HepG2 (cell line): Measurements from ENCODE around the gene FNDC7. TPM values are rescaled to one million over a fixed set of nuclear protein-coding genes. Genes with fewer than 3 reads are reported as not detected.

Source experiments
- ATAC-seq: fragments of 200-7000 bp; cut with Tn5 transposase; 3 replicates; pipeline ENCODE4 v1.9.1; 2020; ENCODE audit warnings: mild to moderate bottlenecking, moderate library complexity
- BruUV-seq: library from RNA; stranded (reverse); fragments of 400-500 nt; replicated peaks from 2 replicates; lab custom pipeline; 2021; lab: Mats Ljungman, UMichigan
- CTCF ChIA-PET: fragments of 300-600 bp; formaldehyde crosslinking; extraction: SDS; loops from one replicate; lab custom pipeline; 2021; ENCODE audit warnings: low total read pairs, inconsistent platforms, low intra/inter-chr PET ratio; lab: Yijun Ruan, JAX
- POLR2A ChIA-PET: fragments of 350-600 bp; sonication (Branson Sonifier 250); formaldehyde crosslinking; loops from one replicate; lab custom pipeline; 2020; ENCODE audit warnings: antibody characterized with exemption, inconsistent platforms; lab: Yijun Ruan, JAX
- DNase-seq: peaks from one replicate; pipeline ENCODE4 v3.0.0-alpha.2; 2015; ENCODE audit warnings: low spot score
- FAIRE-seq: peaks from 3 replicates; lab custom pipeline; 2011; peaks lifted over from hg19 to GRCh38; lab: Jason Lieb, UNC
- H2AFZ ChIP-seq: one replicate; pipeline ENCODE4 v1.6.1; 2011; ENCODE audit warnings: low read length, inconsistent platforms
- H3K27ac ChIP-seq: fragments of 300-600 bp; 3 replicates; pipeline ENCODE4 v1.8.0; 2011; ENCODE audit warnings: mixed run types, mild to moderate bottlenecking, mixed read lengths, low read length, inconsistent platforms; ENCODE audit not compliant: insufficient read depth; ENCODE audit errors: extremely low read length
- H3K27me3 ChIP-seq, 2 experiments: fragments of 200-600 bp in 1 of 2; 2 replicates in 1 of 2; 3 replicates in 1 of 2; pipeline versions ENCODE4 v1.6.0 to v1.8.0; 2011; ENCODE audit warnings: low read length in 2 of 2, mild to moderate bottlenecking in 2 of 2, moderate library complexity in 2 of 2, inconsistent platforms in 1 of 2; ENCODE audit not compliant: insufficient read depth in 2 of 2, control insufficient read depth in 1 of 2
- H3K36me3 ChIP-seq, 2 experiments: fragments of 200-600 bp in 1 of 2; replicated peaks in 1 of 2; 2 replicates in 1 of 2; 3 replicates in 1 of 2; pipeline versions ENCODE4 v1.5.1 to v1.8.0; 2011; ENCODE audit warnings: low read length in 2 of 2, inconsistent platforms in 1 of 2; ENCODE audit not compliant: insufficient read depth in 2 of 2, control insufficient read depth in 1 of 2
- H3K4me1 ChIP-seq: 2 replicates; pipeline ENCODE4 v1.5.1; 2012; ENCODE audit warnings: low read length, inconsistent platforms; ENCODE audit not compliant: insufficient read depth
- H3K4me2 ChIP-seq: 2 replicates; pipeline ENCODE4 v1.6.0; 2011; ENCODE audit warnings: low read depth, low read length, inconsistent platforms
- H3K4me3 ChIP-seq, 3 experiments: fragments of 200-600 bp in 1 of 3; sonication (generic), shearing (Covaris generic) in 1 of 3; replicated peaks in 1 of 3; 2 replicates each; pipeline ENCODE4 v1.5.1; 2011 to 2016; ENCODE audit warnings: low read length in 3 of 3, inconsistent platforms in 2 of 3, low read depth in 2 of 3, mild to moderate bottlenecking in 2 of 3, control low read depth in 1 of 3, mixed read lengths in 1 of 3; ENCODE audit not compliant: insufficient read depth in 1 of 3
- H3K79me2 ChIP-seq: one replicate; pipeline ENCODE4 v1.6.1; 2011; ENCODE audit warnings: low read length, inconsistent platforms; ENCODE audit not compliant: insufficient read depth
- H3K9ac ChIP-seq: 2 replicates; pipeline ENCODE4 v1.6.0; 2011; ENCODE audit warnings: mild to moderate bottlenecking, low read depth, low read length, inconsistent platforms; ENCODE audit not compliant: insufficient read depth
- H3K9me3 ChIP-seq: 2 replicates; pipeline ENCODE4 v1.5.1; 2012; ENCODE audit warnings: mild to moderate bottlenecking, low read length
- H4K20me1 ChIP-seq: 2 replicates; pipeline ENCODE4 v1.6.0; 2011; ENCODE audit warnings: inconsistent platforms, mild to moderate bottlenecking, low read length, moderate library complexity; ENCODE audit not compliant: insufficient read depth
- AKAP8 ChIP-seq: sonication (generic); formaldehyde crosslinking; IDR thresholded peaks from 2 replicates; pipeline ENCODE4 v1.5.1; 2020; ENCODE audit warnings: mild to moderate bottlenecking, missing genetic modification reagents
- DRAP1 ChIP-seq: IDR thresholded peaks from 2 replicates; pipeline ENCODE4 v1.6.1; 2016; ENCODE audit warnings: missing genetic modification reagents, missing compliant biosample characterization
- ETV5 ChIP-seq: IDR thresholded peaks from 2 replicates; pipeline ENCODE4 v1.6.1; 2018; ENCODE audit warnings: missing biosample characterization, missing genetic modification reagents, inconsistent platforms, borderline replicate concordance
- FOSL1 ChIP-seq: sonication (generic); formaldehyde crosslinking; IDR thresholded peaks from 2 replicates; pipeline ENCODE4 v1.9.0; 2021; ENCODE audit warnings: missing genetic modification reagents, borderline replicate concordance
- HNRNPL ChIP-seq: fragments of 200-400 bp; formaldehyde crosslinking; IDR thresholded peaks from 2 replicates; pipeline ENCODE4 v1.6.1; 2017; ENCODE audit warnings: mild to moderate bottlenecking, low read depth, low read length
- IKZF1 ChIP-seq: fragments of 450-650 bp; IDR thresholded peaks from 2 replicates; pipeline ENCODE4 v1.7.1; 2016
- LBX2 ChIP-seq: sonication (generic); formaldehyde crosslinking; IDR thresholded peaks from 2 replicates; pipeline ENCODE4 v1.5.0; 2020; ENCODE audit warnings: missing genetic modification reagents, mild to moderate bottlenecking, borderline replicate concordance
- NR2C2 ChIP-seq: sonication (generic); formaldehyde crosslinking; IDR thresholded peaks from 2 replicates; pipeline ENCODE4 v1.4.0; 2020; ENCODE audit warnings: missing genetic modification reagents, mild to moderate bottlenecking, moderate library complexity, borderline replicate concordance
- RAD51 ChIP-seq: fragments of 450-650 bp; IDR thresholded peaks from 2 replicates; pipeline ENCODE4 v1.6.1; 2016; ENCODE audit warnings: borderline replicate concordance
- ZNF33B ChIP-seq: sonication (generic); formaldehyde crosslinking; IDR thresholded peaks from 2 replicates; pipeline ENCODE4 v1.5.1; 2020; ENCODE audit warnings: mild to moderate bottlenecking, missing genetic modification reagents
- ZNF484 ChIP-seq: sonication (generic); formaldehyde crosslinking; IDR thresholded peaks from 2 replicates; pipeline ENCODE4 v1.5.1; 2020; ENCODE audit warnings: mild to moderate bottlenecking, low read depth, missing genetic modification reagents, borderline replicate concordance
- ZNF570 ChIP-seq: sonication (generic); formaldehyde crosslinking; IDR thresholded peaks from 2 replicates; pipeline ENCODE4 v1.4.0; 2020; ENCODE audit warnings: mild to moderate bottlenecking, missing genetic modification reagents, borderline replicate concordance
- ZNF674 ChIP-seq: sonication (generic); formaldehyde crosslinking; IDR thresholded peaks from 2 replicates; pipeline ENCODE4 v1.5.0; 2020; ENCODE audit warnings: low read depth, mild to moderate bottlenecking, missing genetic modification reagents
- WGBS: methylation state at CpG from one replicate; pipeline ENCODE4 v1.1.6; 2017; ENCODE audit warnings: low lambda C conversion rate; 5-methylcytosine and 5-hydroxymethylcytosine counted together
- in situ Hi-C: cut with HindIII; loops from 2 replicates; pipeline ENCODE4 v1.10.0; 2017; ENCODE audit warnings: low pct_unique_long_range_greater_than_20kb; ENCODE audit not compliant: extremely low pct_ligation_motif_present
- intact Hi-C: fragments of 100-400 bp; cut with micrococcal nuclease; formaldehyde crosslinking; loops from one replicate; pipeline ENCODE4 v1.10.0; 2022; ENCODE audit not compliant: unreplicated experiment
- polyA plus RNA-seq, 8 experiments: library from polyadenylated mRNA; depleted of rRNA in 3 of 8; stranded (reverse) in 7 of 8; unstranded in 1 of 8; fragments of >200 nt; fragmentation: Illumina TruSeq in 4 of 8; extraction: Trizol in 4 of 8; gene quantifications; 2 replicates each; pipeline versions ENCODE4 v1.2.1 to v1.2.3, GENCODE V29; 2011 to 2016; ENCODE audit warnings: low read depth in 4 of 8, missing spikeins in 1 of 8, mixed read lengths in 1 of 8; ENCODE audit not compliant: insufficient read depth in 1 of 8
- total RNA-seq, 5 experiments: library from RNA; depleted of rRNA; stranded (reverse); fragments of >200 nt; fragmentation: Illumina TruSeq; extraction: Trizol; gene quantifications; 2 replicates each; pipeline ENCODE4 v1.2.3, GENCODE V29; 2016; ENCODE audit warnings: low read depth in 1 of 5
- TF ChIP-seq, protein P1 (sequence below): sonication (generic); formaldehyde crosslinking; IDR thresholded peaks from 2 replicates; pipeline ENCODE4 v1.9.0; 2022; ENCODE audit warnings: low read depth, missing genetic modification reagents
- TF ChIP-seq, protein P2 (sequence below): sonication (generic); formaldehyde crosslinking; IDR thresholded peaks from 2 replicates; pipeline ENCODE4 v1.4.0; 2020; ENCODE audit warnings: mild to moderate bottlenecking, missing genetic modification reagents
- TF ChIP-seq, protein P3 (sequence below): sonication (generic); formaldehyde crosslinking; IDR thresholded peaks from 2 replicates; pipeline ENCODE4 v1.4.0; 2020; ENCODE audit warnings: missing genetic modification reagents

The FNDC7 gene
- total and polyA plus RNA-seq, 2 of the 13 experiments (the other 11 are each of a cell fraction or from before 2014, with no cell fraction given): 0.03 TPM; not detected in 1

GRCh38 chr1:108718927-108719655 is 6.4 kb downstream of the FNDC7 start:
- Histone ChIP-seq H3K36me3 (no peaks in the 10 kb centered on the region), H3K9me3 (no peaks in the 10 kb centered on the region), H3K4me1 (peaks cover 33% of the 10 kb centered on the region), H2AFZ (no peak overlapping the region), H3K4me3 (no peak overlapping the region), H3K27ac (no peak overlapping the region), H3K79me2 (no peaks in the 10 kb centered on the region), H3K27me3 (peaks cover 1 to 15% of the 10 kb centered on the region in 2 experiments; a peak in 4 of 5 replicates), H3K9ac (no peak overlapping the region), H4K20me1 (no peaks in the 10 kb centered on the region), H3K4me2 (no peak overlapping the region)
- intact Hi-C loops: no loop called here
- POLR2A ChIA-PET: interaction anchor here (1.2 kb wide), 1 partner anchor 27 kb away, joined by 3 read pairs; the partner anchor contains the start of gene PRPF38B
- WGBS: 58% methylated on average over 6 of the region's 6 CpGs
- CTCF ChIA-PET: no interaction called here
- no TSS peak for BruUV-seq
- no peak for ATAC-seq
- in situ Hi-C loops: no loop called here
- FAIRE-seq: no peak
- no peak for DNase-seq
- TF ChIP-seq RAD51 (no peak), ZNF570 (CRISPR knock-in tag) (no peak), IKZF1 (no peak), LBX2 (no peak), ETV5 (CRISPR knock-in tag) (no peak), FOSL1 (CRISPR knock-in tag) (no peak), AKAP8 (CRISPR knock-in tag) (no peak), ZNF674 (CRISPR knock-in tag) (no peak), HNRNPL (no peak), DRAP1 (CRISPR knock-in tag) (no peak), NR2C2 (CRISPR knock-in tag) (no peak), ZNF484 (no peak), ZNF33B (no peak)
- TF ChIP-seq, protein P1, sequence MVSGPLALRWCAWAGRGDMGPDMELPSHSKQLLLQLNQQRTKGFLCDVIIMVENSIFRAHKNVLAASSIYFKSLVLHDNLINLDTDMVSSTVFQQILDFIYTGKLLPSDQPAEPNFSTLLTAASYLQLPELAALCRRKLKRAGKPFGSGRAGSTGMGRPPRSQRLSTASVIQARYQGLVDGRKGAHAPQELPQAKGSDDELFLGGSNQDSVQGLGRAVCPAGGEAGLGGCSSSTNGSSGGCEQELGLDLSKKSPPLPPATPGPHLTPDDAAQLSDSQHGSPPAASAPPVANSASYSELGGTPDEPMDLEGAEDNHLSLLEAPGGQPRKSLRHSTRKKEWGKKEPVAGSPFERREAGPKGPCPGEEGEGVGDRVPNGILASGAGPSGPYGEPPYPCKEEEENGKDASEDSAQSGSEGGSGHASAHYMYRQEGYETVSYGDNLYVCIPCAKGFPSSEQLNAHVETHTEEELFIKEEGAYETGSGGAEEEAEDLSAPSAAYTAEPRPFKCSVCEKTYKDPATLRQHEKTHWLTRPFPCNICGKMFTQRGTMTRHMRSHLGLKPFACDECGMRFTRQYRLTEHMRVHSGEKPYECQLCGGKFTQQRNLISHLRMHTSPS (CRISPR knock-in tag): no peak
- TF ChIP-seq, protein P2, sequence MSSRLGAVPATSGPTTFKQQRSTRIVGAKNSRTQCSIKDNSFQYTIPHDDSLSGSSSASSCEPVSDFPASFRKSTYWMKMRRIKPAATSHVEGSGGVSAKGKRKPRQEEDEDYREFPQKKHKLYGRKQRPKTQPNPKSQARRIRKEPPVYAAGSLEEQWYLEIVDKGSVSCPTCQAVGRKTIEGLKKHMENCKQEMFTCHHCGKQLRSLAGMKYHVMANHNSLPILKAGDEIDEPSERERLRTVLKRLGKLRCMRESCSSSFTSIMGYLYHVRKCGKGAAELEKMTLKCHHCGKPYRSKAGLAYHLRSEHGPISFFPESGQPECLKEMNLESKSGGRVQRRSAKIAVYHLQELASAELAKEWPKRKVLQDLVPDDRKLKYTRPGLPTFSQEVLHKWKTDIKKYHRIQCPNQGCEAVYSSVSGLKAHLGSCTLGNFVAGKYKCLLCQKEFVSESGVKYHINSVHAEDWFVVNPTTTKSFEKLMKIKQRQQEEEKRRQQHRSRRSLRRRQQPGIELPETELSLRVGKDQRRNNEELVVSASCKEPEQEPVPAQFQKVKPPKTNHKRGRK (CRISPR knock-in tag): no peak
- TF ChIP-seq, protein P3, sequence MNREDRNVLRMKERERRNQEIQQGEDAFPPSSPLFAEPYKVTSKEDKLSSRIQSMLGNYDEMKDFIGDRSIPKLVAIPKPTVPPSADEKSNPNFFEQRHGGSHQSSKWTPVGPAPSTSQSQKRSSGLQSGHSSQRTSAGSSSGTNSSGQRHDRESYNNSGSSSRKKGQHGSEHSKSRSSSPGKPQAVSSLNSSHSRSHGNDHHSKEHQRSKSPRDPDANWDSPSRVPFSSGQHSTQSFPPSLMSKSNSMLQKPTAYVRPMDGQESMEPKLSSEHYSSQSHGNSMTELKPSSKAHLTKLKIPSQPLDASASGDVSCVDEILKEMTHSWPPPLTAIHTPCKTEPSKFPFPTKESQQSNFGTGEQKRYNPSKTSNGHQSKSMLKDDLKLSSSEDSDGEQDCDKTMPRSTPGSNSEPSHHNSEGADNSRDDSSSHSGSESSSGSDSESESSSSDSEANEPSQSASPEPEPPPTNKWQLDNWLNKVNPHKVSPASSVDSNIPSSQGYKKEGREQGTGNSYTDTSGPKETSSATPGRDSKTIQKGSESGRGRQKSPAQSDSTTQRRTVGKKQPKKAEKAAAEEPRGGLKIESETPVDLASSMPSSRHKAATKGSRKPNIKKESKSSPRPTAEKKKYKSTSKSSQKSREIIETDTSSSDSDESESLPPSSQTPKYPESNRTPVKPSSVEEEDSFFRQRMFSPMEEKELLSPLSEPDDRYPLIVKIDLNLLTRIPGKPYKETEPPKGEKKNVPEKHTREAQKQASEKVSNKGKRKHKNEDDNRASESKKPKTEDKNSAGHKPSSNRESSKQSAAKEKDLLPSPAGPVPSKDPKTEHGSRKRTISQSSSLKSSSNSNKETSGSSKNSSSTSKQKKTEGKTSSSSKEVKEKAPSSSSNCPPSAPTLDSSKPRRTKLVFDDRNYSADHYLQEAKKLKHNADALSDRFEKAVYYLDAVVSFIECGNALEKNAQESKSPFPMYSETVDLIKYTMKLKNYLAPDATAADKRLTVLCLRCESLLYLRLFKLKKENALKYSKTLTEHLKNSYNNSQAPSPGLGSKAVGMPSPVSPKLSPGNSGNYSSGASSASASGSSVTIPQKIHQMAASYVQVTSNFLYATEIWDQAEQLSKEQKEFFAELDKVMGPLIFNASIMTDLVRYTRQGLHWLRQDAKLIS: no peak
